HEK293 (cell line): ENCODE data around the gene SH3RF1.

Experiments
- CTCF ChIA-PET: fragments of 350-600 bp; formaldehyde crosslinking; extraction: SDS; loops from one replicate; lab custom pipeline; 2021; ENCODE audit warnings: antibody characterized with exemption; lab: Yijun Ruan, JAX
- POLR2A ChIA-PET: fragments of 300-600 bp; formaldehyde crosslinking; extraction: SDS; loops from one replicate; lab custom pipeline; 2020; ENCODE audit warnings: antibody characterized with exemption, inconsistent platforms; lab: Yijun Ruan, JAX
- H3K27ac ChIP-seq: fragments of 200-500 bp; sonication (Bioruptor generic); 2 replicates; pipeline ENCODE4 v1.5.1; 2014; ENCODE audit warnings: low read depth, low read length, control low read depth, inconsistent platforms; ENCODE audit errors: extremely low read depth
- H3K36me3 ChIP-seq, 2 experiments: fragments of 200-500 bp in 1 of 2; sonication (Bioruptor generic) in 1 of 2; 1 replicate in 1 of 2; 2 replicates in 1 of 2; pipeline ENCODE4 v1.5.1; 2014 to 2017; ENCODE audit warnings: inconsistent platforms in 2 of 2, low read length in 2 of 2; ENCODE audit not compliant: control insufficient read depth in 2 of 2, insufficient read depth in 1 of 2
- H3K4me1 ChIP-seq: fragments of 200-500 bp; sonication (Bioruptor generic); 2 replicates; pipeline ENCODE4 v1.5.1; 2014; ENCODE audit warnings: mild to moderate bottlenecking, low read length, inconsistent platforms; ENCODE audit not compliant: control insufficient read depth, insufficient read depth
- H3K4me3 ChIP-seq: 2 replicates; pipeline ENCODE4 v1.5.1; 2011; ENCODE audit warnings: low read depth, mild to moderate bottlenecking, control low read depth, low read length, moderate library complexity
- H3K9me3 ChIP-seq: fragments of 200-500 bp; sonication (Bioruptor generic); 2 replicates; pipeline ENCODE4 v1.5.1; 2014; ENCODE audit warnings: low read depth, low read length, inconsistent platforms; ENCODE audit not compliant: control insufficient read depth, insufficient read depth
- GLI4 ChIP-seq: fragments of 450-650 bp; formaldehyde crosslinking; IDR thresholded peaks from 2 replicates; pipeline ENCODE4 v1.5.1; 2016; ENCODE audit warnings: missing biosample characterization, missing genetic modification characterization
- GLIS1 ChIP-seq: fragments of 450-650 bp; formaldehyde crosslinking; IDR thresholded peaks from 2 replicates; pipeline ENCODE4 v1.5.1; 2016; ENCODE audit warnings: missing biosample characterization, missing genetic modification characterization
- IKZF3 ChIP-seq: fragments of 450-650 bp; IDR thresholded peaks from 2 replicates; pipeline ENCODE4 v1.5.0; 2018; ENCODE audit warnings: missing biosample characterization, mild to moderate bottlenecking, missing genetic modification characterization, moderate library complexity
- KLF1 ChIP-seq: fragments of 450-650 bp; formaldehyde crosslinking; IDR thresholded peaks from 2 replicates; pipeline ENCODE4 v1.5.1; 2016; ENCODE audit warnings: missing biosample characterization, missing genetic modification characterization
- KLF8 ChIP-seq: fragments of 450-650 bp; formaldehyde crosslinking; IDR thresholded peaks from 2 replicates; pipeline ENCODE4 v1.5.1; 2016; ENCODE audit warnings: missing biosample characterization, missing genetic modification characterization
- SP7 ChIP-seq: fragments of 450-650 bp; formaldehyde crosslinking; IDR thresholded peaks from 2 replicates; pipeline ENCODE4 v1.5.1; 2016; ENCODE audit warnings: missing biosample characterization, missing genetic modification characterization
- YY1 ChIP-seq: fragments of 450-650 bp; formaldehyde crosslinking; IDR thresholded peaks from 2 replicates; pipeline ENCODE4 v1.5.1; 2018; ENCODE audit warnings: missing biosample characterization, missing genetic modification characterization
- ZBTB48 ChIP-seq: fragments of 450-650 bp; formaldehyde crosslinking; IDR thresholded peaks from 2 replicates; pipeline ENCODE4 v1.5.1; 2016; ENCODE audit warnings: missing biosample characterization, missing genetic modification characterization
- ZEB2 ChIP-seq: fragments of 450-650 bp; formaldehyde crosslinking; IDR thresholded peaks from 2 replicates; pipeline ENCODE4 v1.5.1; 2016; ENCODE audit warnings: missing biosample characterization, missing genetic modification characterization
- ZNF132 ChIP-seq: fragments of 450-650 bp; formaldehyde crosslinking; IDR thresholded peaks from 2 replicates; pipeline ENCODE4 v1.5.1; 2017; ENCODE audit warnings: missing biosample characterization, missing genetic modification characterization, borderline replicate concordance
- ZNF169 ChIP-seq: fragments of 450-650 bp; formaldehyde crosslinking; IDR thresholded peaks from 2 replicates; pipeline ENCODE4 v1.5.1; 2016; ENCODE audit warnings: missing biosample characterization, missing genetic modification characterization
- ZNF248 ChIP-seq: fragments of 450-650 bp; formaldehyde crosslinking; IDR thresholded peaks from 2 replicates; pipeline ENCODE4 v1.5.1; 2017; ENCODE audit warnings: missing biosample characterization, missing genetic modification characterization
- ZNF302 ChIP-seq: fragments of 450-650 bp; formaldehyde crosslinking; IDR thresholded peaks from 2 replicates; pipeline ENCODE4 v1.5.1; 2016; ENCODE audit warnings: missing biosample characterization, missing genetic modification characterization, low read depth
- ZNF391 ChIP-seq: fragments of 450-650 bp; formaldehyde crosslinking; IDR thresholded peaks from 2 replicates; pipeline ENCODE4 v1.5.1; 2016; ENCODE audit warnings: low read depth, missing biosample characterization, missing genetic modification characterization, borderline replicate concordance
- ZNF501 ChIP-seq: fragments of 450-650 bp; formaldehyde crosslinking; IDR thresholded peaks from 2 replicates; pipeline ENCODE4 v1.5.1; 2016; ENCODE audit warnings: missing biosample characterization, missing genetic modification characterization
- ZNF610 ChIP-seq: fragments of 450-650 bp; formaldehyde crosslinking; IDR thresholded peaks from 2 replicates; pipeline ENCODE4 v1.5.1; 2016; ENCODE audit warnings: missing biosample characterization, missing genetic modification characterization, borderline replicate concordance
- ZNF677 ChIP-seq: fragments of 450-650 bp; IDR thresholded peaks from 2 replicates; pipeline ENCODE4 v1.5.0; 2018; ENCODE audit warnings: missing biosample characterization, mild to moderate bottlenecking, missing genetic modification characterization, moderate library complexity
- TF ChIP-seq, protein P1 (sequence below): fragments of 450-650 bp; formaldehyde crosslinking; IDR thresholded peaks from 2 replicates; pipeline ENCODE4 v1.5.1; 2016; ENCODE audit warnings: missing biosample characterization, missing genetic modification characterization
- TF ChIP-seq, protein P2 (sequence below): fragments of 450-650 bp; formaldehyde crosslinking; IDR thresholded peaks from 2 replicates; pipeline ENCODE4 v1.5.1; 2016; ENCODE audit warnings: missing biosample characterization, missing genetic modification characterization
- TF ChIP-seq, protein P3 (sequence below): fragments of 450-650 bp; formaldehyde crosslinking; IDR thresholded peaks from 2 replicates; pipeline ENCODE4 v1.5.1; 2016; ENCODE audit warnings: missing biosample characterization, missing genetic modification characterization, borderline replicate concordance

Gene SH3RF1

DNA sequence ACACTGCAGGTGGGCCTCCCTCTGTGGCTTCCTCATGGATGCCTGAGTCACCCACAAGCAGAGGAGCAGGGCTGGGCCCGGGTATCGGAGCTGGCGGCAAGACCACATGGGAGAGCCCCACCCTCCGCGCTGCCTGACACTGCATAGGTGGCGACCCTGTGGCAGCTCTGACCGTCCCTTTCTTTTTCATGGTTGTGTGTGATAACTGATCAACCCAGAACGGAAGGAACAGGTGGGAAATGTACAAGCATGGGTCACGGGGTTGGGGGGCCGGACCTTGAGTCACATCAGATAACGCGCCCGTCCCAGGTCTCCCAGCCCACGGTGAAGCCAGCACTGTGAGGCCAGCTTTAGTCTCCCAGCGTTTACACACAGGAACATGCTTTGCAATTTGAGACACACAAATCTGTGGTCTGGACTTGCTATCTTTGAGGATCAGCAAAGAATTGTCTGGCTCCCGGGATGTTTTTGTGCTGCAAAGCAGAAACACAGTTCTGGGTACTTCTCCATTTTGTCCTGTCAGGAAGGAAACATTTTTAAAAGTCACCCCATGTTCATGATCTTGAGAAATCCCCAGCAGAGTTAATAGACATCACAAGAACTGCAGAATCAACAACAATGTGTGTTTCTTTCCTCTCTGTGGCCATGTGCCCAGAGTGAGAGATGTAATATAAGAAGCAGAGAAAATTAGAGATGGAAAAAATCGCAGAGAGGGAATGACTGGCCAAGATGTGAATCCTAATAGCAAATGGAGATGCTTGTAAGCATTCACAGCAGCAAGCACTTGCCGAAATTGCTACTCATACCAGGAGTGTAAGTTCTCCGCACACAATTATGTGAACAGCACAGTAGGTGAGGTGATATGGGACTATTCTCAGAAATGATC, 190.6 kb downstream of the SH3RF1 start:
- POLR2A ChIA-PET = interaction anchor here (0.7 to 0.9 kb wide), 2 partner anchors 10 to 70 kb away, joined by 3 to 6 read pairs; partner anchors contain the start of gene CBR4

DNA sequence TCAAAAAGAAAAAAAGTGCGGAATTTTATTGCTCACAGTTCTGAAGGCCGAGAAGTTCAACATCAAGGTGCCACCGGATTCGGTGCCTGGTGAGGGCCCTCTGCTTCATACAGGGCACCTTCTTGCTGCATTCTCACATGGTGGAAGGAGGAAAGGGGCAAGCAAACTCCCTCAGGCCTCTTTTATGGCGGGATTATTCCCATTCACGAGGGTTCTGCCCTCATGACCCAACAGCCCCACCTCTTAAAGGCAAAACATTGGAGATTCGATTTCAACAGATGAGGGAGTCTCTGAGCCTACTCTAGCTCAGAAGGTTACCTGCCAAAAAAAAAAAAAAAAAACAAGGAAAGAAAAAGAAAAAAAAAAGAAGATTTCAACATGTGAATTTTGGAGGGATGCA, 196.6 kb downstream of the SH3RF1 start:
- Histone ChIP-seq H3K36me3 (no peaks in the 10 kb centered on the region; a peak in 1 of 3 replicates), H3K9me3 (no peaks in the 10 kb centered on the region), H3K27ac (no peak overlapping the region), H3K4me3 (no peak overlapping the region), H3K4me1 (peaks cover 5% of the 10 kb centered on the region)
- ChIA-PET POLR2A (interaction anchor here (0.6 kb wide), 1 partner anchor 594 kb away, joined by 3 read pairs; no protein-coding TSS in a partner anchor), CTCF (interaction anchor here (0.7 kb wide), 1 partner anchor 890 kb away, joined by 4 read pairs; no protein-coding TSS in a partner anchor)
- TF ChIP-seq, protein P1, sequence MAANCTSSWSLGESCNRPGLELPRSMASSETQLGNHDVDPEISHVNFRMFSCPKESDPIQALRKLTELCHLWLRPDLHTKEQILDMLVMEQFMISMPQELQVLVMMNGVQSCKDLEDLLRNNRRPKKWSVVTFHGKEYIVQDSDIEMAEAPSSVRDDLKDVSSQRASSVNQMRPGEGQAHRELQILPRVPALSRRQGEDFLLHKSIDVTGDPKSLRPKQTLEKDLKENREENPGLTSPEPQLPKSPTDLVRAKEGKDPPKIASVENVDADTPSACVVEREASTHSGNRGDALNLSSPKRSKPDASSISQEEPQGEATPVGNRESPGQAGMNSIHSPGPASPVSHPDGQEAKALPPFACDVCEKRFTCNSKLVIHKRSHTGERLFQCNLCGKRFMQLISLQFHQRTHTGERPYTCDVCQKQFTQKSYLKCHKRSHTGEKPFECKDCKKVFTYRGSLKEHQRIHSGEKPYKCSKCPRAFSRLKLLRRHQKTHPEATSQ (tag by site-specific recombination) = no peak
- no peak for TF ChIP-seq ZNF302 (tag by site-specific recombination)
- no peak for TF ChIP-seq KLF8 (tag by site-specific recombination)
- TF ChIP-seq, protein P2, sequence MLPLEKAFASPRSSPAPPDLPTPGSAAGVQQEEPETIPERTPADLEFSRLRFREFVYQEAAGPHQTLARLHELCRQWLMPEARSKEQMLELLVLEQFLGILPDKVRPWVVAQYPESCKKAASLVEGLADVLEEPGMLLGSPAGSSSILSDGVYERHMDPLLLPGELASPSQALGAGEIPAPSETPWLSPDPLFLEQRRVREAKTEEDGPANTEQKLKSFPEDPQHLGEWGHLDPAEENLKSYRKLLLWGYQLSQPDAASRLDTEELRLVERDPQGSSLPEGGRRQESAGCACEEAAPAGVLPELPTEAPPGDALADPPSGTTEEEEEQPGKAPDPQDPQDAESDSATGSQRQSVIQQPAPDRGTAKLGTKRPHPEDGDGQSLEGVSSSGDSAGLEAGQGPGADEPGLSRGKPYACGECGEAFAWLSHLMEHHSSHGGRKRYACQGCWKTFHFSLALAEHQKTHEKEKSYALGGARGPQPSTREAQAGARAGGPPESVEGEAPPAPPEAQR (tag by site-specific recombination) = no peak
- no peak for TF ChIP-seq ZNF169
- no peak for TF ChIP-seq ZNF391 (tag by site-specific recombination)
- TF ChIP-seq ZNF610 (tag by site-specific recombination) = no peak
- no peak for TF ChIP-seq ZNF501 (tag by site-specific recombination)
- TF ChIP-seq ZNF132 (tag by site-specific recombination) = no peak
- TF ChIP-seq, protein P3, sequence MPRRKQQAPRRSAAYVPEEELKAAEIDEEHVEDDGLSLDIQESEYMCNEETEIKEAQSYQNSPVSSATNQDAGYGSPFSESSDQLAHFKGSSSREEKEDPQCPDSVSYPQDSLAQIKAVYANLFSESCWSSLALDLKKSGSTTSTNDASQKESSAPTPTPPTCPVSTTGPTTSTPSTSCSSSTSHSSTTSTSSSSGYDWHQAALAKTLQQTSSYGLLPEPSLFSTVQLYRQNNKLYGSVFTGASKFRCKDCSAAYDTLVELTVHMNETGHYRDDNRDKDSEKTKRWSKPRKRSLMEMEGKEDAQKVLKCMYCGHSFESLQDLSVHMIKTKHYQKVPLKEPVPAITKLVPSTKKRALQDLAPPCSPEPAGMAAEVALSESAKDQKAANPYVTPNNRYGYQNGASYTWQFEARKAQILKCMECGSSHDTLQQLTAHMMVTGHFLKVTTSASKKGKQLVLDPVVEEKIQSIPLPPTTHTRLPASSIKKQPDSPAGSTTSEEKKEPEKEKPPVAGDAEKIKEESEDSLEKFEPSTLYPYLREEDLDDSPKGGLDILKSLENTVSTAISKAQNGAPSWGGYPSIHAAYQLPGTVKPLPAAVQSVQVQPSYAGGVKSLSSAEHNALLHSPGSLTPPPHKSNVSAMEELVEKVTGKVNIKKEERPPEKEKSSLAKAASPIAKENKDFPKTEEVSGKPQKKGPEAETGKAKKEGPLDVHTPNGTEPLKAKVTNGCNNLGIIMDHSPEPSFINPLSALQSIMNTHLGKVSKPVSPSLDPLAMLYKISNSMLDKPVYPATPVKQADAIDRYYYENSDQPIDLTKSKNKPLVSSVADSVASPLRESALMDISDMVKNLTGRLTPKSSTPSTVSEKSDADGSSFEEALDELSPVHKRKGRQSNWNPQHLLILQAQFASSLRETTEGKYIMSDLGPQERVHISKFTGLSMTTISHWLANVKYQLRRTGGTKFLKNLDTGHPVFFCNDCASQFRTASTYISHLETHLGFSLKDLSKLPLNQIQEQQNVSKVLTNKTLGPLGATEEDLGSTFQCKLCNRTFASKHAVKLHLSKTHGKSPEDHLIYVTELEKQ (tag by site-specific recombination) = no peak
- TF ChIP-seq IKZF3 (tag by site-specific recombination) = no peak
- no peak for TF ChIP-seq GLI4
- no peak for TF ChIP-seq ZNF677 (tag by site-specific recombination)
- TF ChIP-seq YY1 (tag by site-specific recombination) = no peak
- no peak for TF ChIP-seq ZNF248 (tag by site-specific recombination)

More for the DNA sequence above, 190.6 kb downstream of the SH3RF1 start:
- Histone ChIP-seq H3K4me1 (peaks cover 9% of the 10 kb centered on the region), H3K36me3 (no peaks in the 10 kb centered on the region; a peak in 1 of 3 replicates), H3K9me3 (no peaks in the 10 kb centered on the region), H3K4me3 (peak overlapping the region; percentile 9), H3K27ac (peak overlapping the region; percentile 50; the same call in 1 of the 2 replicates)
- TF ChIP-seq SP7 (no peak), ZBTB48 (tag by site-specific recombination) (no peak), KLF1 (0 out of 2 replicates have a peak, but pooled peaks have one; percentile 10), ZEB2 (no peak), GLIS1 (peak; percentile 63)
- CTCF ChIA-PET = interaction anchor here (0.9 kb wide), 1 partner anchor 56 kb away, joined by 3 read pairs; no protein-coding TSS in a partner anchor
